GM19035 (cell line): ENCODE measurements around the gene TBC1D24.
"Not testable (repeated sequence)": the region's sequence is repeated elsewhere in the genome, so short reads cannot be mapped to it uniquely, and the experiment has no call there.

Experiments
- ATAC-seq: cut with Tn5 transposase; IDR thresholded peaks from one replicate; pipeline ENCODE4 v1.9.1; 2021; ENCODE audit not compliant: unreplicated experiment

TBC1D24 gene

GRCh38 chr16:2529961-2530628, 55.2 kb downstream of the TBC1D24 start:
- ATAC-seq, result no peak

GRCh38 chr16:2530629-2531318, 55.8 kb downstream of the TBC1D24 start:
- ATAC-seq, result no peak

GRCh38 chr16:2531371-2531695, 56.4 kb downstream of the TBC1D24 start, which contains the start of gene CEMP1:
Gene CEMP1, minus strand, starts transcription at chr16:2531408. Its CDS starts 335 bp downstream, at chr16:2531073.
- peak; percentile 10 for ATAC-seq

GRCh38 chr16:2531696-2532493, 57.0 kb downstream of the TBC1D24 start:
- peak; percentile 78 for ATAC-seq

GRCh38 chr16:2532494-2533141, 57.7 kb downstream of the TBC1D24 start:
- ATAC-seq, result no peak

- ATAC-seq, result not testable (repeated sequence)
These were observed 58.3 kb downstream of the TBC1D24 start for GRCh38 chr16:2533142-2533755.

- ATAC-seq, result no peak
These were observed 59.0 kb downstream of the TBC1D24 start for GRCh38 chr16:2533912-2534311.

GRCh38 chr16:2534335-2534734, 59.4 kb downstream of the TBC1D24 start:
- not testable (repeated sequence) for ATAC-seq

- ATAC-seq, result no peak
These were observed 60.7 kb downstream of the TBC1D24 start for GRCh38 chr16:2535625-2536013.

GRCh38 chr16:2537451-2538379, 62.8 kb downstream of the TBC1D24 start, which contains the start of gene PDPK1:
Gene PDPK1, plus strand, starts transcription at chr16:2538021. Its CDS starts 92 bp downstream, at chr16:2538113.
- peak; percentile 85 for ATAC-seq

- ATAC-seq, result not testable (repeated sequence)
These were observed 64.4 kb downstream of the TBC1D24 start for GRCh38 chr16:2539192-2539844.

GRCh38 chr16:2539845-2540458, 65.0 kb downstream of the TBC1D24 start:
- not testable (repeated sequence) for ATAC-seq

- not testable (repeated sequence) for ATAC-seq
These were observed 66.0 kb downstream of the TBC1D24 start for GRCh38 chr16:2540912-2541311.

GRCh38 chr16:2541409-2541808, 66.5 kb downstream of the TBC1D24 start:
- ATAC-seq, result not testable (repeated sequence)

- not testable (repeated sequence) for ATAC-seq
These were observed 68.8 kb downstream of the TBC1D24 start for GRCh38 chr16:2543771-2544170.

GRCh38 chr16:2550283-2550878, 75.5 kb downstream of the TBC1D24 start:
- not testable (repeated sequence) for ATAC-seq

GRCh38 chr16:2551420-2551889, 76.5 kb downstream of the TBC1D24 start:
- ATAC-seq, result not testable (repeated sequence)
